Amniotic stem cell (primary cell): ENCODE data around the gene MDH2.
"Not testable (repeated sequence)": the region's sequence is repeated elsewhere in the genome, so short reads cannot be mapped to it uniquely, and the experiment has no call there.

Experiments used
- DNase-seq: peaks from one replicate; lab custom pipeline; 2025; lab: John Stamatoyannopoulos, UW

Gene MDH2

DNA sequence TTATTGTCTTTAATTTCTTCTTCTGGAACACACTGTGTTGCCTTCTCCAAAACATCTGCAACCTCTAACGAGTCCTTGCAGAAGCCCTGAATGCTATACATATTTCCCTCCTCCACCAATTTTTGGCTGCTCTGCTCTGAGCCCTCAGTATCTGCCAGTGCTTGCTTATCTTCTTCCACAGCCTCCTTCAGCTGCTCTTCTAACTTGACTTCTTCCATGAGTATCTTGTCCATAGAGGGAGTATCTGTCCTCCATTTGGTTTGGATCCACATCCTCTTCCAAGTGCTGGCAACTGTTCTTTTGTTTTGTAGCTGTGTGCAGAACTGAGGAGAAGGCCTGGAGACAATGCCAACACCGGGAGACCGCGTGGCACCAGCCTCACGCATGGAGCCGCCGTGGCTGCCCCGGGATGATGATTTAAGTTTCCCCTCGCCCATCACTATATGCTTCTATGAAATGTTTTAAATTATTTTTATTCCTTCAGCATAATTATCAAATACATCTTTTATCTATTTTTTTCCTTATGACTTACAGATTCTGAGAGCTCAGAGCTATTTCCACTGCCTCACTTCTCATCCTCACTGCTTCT lies 65.2 kb downstream of the MDH2 start:
- DNase-seq: not testable (repeated sequence)

DNA sequence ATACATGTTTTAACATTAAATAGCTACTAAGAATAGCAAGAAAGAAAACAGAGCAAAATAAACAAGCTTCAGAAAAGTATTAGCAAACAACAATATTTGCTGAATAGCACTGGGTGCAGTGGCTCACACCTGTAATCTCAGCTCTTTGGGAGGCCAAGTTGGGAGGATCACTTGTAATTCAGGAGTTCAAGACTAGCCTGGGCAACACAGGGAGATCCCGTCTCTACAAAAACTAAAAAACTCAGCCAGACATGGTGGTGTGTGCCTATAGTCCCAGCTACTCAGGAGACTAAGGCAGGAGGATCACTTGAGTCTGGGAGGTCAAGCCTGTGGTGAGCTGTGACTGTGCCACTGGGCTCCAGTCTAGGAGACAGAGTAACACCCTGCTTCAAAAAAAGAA lies 66.8 kb downstream of the MDH2 start:
- DNase-seq: not testable (repeated sequence)
